Keratinocyte (primary cell): Measurements from ENCODE around the gene GALNT14. TPM values are rescaled to one million over a fixed set of nuclear protein-coding genes. Genes with fewer than 3 reads are reported as not detected.

Experiments used
- DNase-seq: peaks from one replicate; pipeline ENCODE4 v3.0.0-alpha.2; 2011; ENCODE audit warnings: low read depth, missing footprints, low spot score
- FAIRE-seq: peaks from 2 replicates; lab custom pipeline; 2011; peaks lifted over from hg19 to GRCh38; lab: Jason Lieb, UNC
- H2AFZ ChIP-seq: 2 replicates; pipeline ENCODE4 v1.6.0; 2012; ENCODE audit warnings: low read length, control low read depth, inconsistent platforms; ENCODE audit not compliant: control insufficient read depth
- H3K27ac ChIP-seq: 2 replicates; pipeline ENCODE4 v1.5.1; 2011; ENCODE audit warnings: low read length; ENCODE audit not compliant: control insufficient read depth, insufficient read depth
- H3K27me3 ChIP-seq: 3 replicates; pipeline ENCODE4 v1.6.0; 2011; ENCODE audit warnings: low read length; ENCODE audit not compliant: control insufficient read depth, insufficient read depth; ENCODE audit errors: extremely low read depth
- H3K36me3 ChIP-seq, 2 experiments: 2 replicates in 1 of 2; 3 replicates in 1 of 2; pipeline ENCODE4 v1.5.1; 2011; ENCODE audit warnings: low read length in 2 of 2, mild to moderate bottlenecking in 1 of 2; ENCODE audit not compliant: control insufficient read depth in 2 of 2, insufficient read depth in 2 of 2; ENCODE audit errors: extremely low read depth in 1 of 2
- H3K4me1 ChIP-seq: 3 replicates; pipeline ENCODE4 v1.5.1; 2011; ENCODE audit warnings: low read length; ENCODE audit not compliant: control insufficient read depth, insufficient read depth; ENCODE audit errors: extremely low read depth
- H3K4me2 ChIP-seq: 3 replicates; pipeline ENCODE4 v1.6.0; 2011; ENCODE audit warnings: low read depth, low read length; ENCODE audit not compliant: control insufficient read depth, insufficient read depth; ENCODE audit errors: extremely low read depth
- H3K4me3 ChIP-seq, 3 experiments: fragments of 200-600 bp in 1 of 3; sonication (generic) in 1 of 3; 2 replicates in 2 of 3; 3 replicates in 1 of 3; pipeline ENCODE4 v1.5.1; 2011 to 2016; ENCODE audit warnings: low read length in 3 of 3, mild to moderate bottlenecking in 3 of 3, control low read depth in 2 of 3, inconsistent platforms in 1 of 3, low read depth in 1 of 3, mixed read lengths in 1 of 3, mixed run types in 1 of 3, moderate library complexity in 1 of 3; ENCODE audit not compliant: control insufficient read depth in 2 of 3, insufficient read depth in 2 of 3; ENCODE audit errors: extremely low read depth in 1 of 3
- H3K79me2 ChIP-seq: 2 replicates; pipeline ENCODE4 v1.6.0; 2012; ENCODE audit warnings: low read length; ENCODE audit not compliant: control insufficient read depth, insufficient read depth
- H3K9ac ChIP-seq: 3 replicates; pipeline ENCODE4 v1.6.0; 2011; ENCODE audit warnings: low read length; ENCODE audit not compliant: control insufficient read depth, insufficient read depth; ENCODE audit errors: extremely low read depth
- H3K9me1 ChIP-seq: 3 replicates; pipeline ENCODE4 v1.6.0; 2011; ENCODE audit warnings: low read length; ENCODE audit not compliant: control insufficient read depth, insufficient read depth; ENCODE audit errors: extremely low read depth
- H3K9me3 ChIP-seq: 2 replicates; pipeline ENCODE4 v1.5.1; 2012; ENCODE audit warnings: low read depth, low read length; ENCODE audit not compliant: control insufficient read depth
- H4K20me1 ChIP-seq: 3 replicates; pipeline ENCODE4 v1.6.0; 2011; ENCODE audit warnings: low read length; ENCODE audit not compliant: control insufficient read depth, insufficient read depth; ENCODE audit errors: extremely low read depth
- CTCF ChIP-seq, 3 experiments: IDR thresholded peaks in 1 of 3; conservative IDR thresholded peaks in 1 of 3; optimal IDR thresholded peaks in 1 of 3; 2 replicates in 2 of 3; 3 replicates in 1 of 3; pipeline versions ENCODE3 to v1.5.1; 2011; ENCODE audit warnings: low read length in 3 of 3, mild to moderate bottlenecking in 3 of 3, moderate library complexity in 2 of 3, control low read depth in 1 of 3, inconsistent platforms in 1 of 3; ENCODE audit not compliant: insufficient read depth in 2 of 3; ENCODE audit errors: extremely low read depth in 1 of 3
- EZH2 ChIP-seq: IDR thresholded peaks from one replicate; pipeline ENCODE4 v1.6.1; 2012; ENCODE audit warnings: inconsistent platforms, mild to moderate bottlenecking, low read length, moderate library complexity
- dilution Hi-C: fragments of 300-500 bp; cut with MboI; formaldehyde crosslinking; loops from one replicate; pipeline ENCODE4 v1.7.0; 2020; ENCODE audit warnings: low sequenced_read_pairs; ENCODE audit not compliant: extremely low pct_ligation_motif_present
- polyA plus RNA-seq, 5 experiments: library from polyadenylated mRNA; depleted of rRNA in 3 of 5; stranded (reverse) in 3 of 5; stranded (forward) in 1 of 5; unstranded in 1 of 5; fragments of >200 nt; gene quantifications; 1 replicate in 1 of 5; 2 replicates in 3 of 5; 3 replicates in 1 of 5; pipeline versions ENCODE4 v1.2.1 to v1.2.3, GENCODE V29; 2011 to 2012; ENCODE audit warnings: missing spikeins in 2 of 5, low read depth in 1 of 5, low replicate concordance in 1 of 5

GALNT14 gene
- polyA plus RNA-seq, 1 donor (not counting 4 experiments of a cell fraction or from before 2014, with no cell fraction given) = 27.4 TPM

GRCh38 chr2:30964334-30965005 is 173.8 kb downstream of the GALNT14 start:
- H3K4me2 ChIP-seq = no peak overlapping the region
- H4K20me1 ChIP-seq = no peaks in the 10 kb centered on the region
- no peak overlapping the region for H3K27ac ChIP-seq
- H3K9me3 ChIP-seq = no peaks in the 10 kb centered on the region
- H3K36me3 ChIP-seq = no peaks in the 10 kb centered on the region
- no peak for TF ChIP-seq CTCF (optimal IDR thresholded peaks at IDR 0.05 in 1 of 3, IDR thresholded peaks at IDR 0.05 in 1 of 3, conservative IDR thresholded peaks at IDR 0.05 in 1 of 3; ENCODE audit: extremely low read depth in 1 of 3, insufficient read depth in 2 of 3, low read length in 3 of 3)
- TF ChIP-seq EZH2 = no peak
- no peak overlapping the region for H3K4me3 ChIP-seq
- H2AFZ ChIP-seq = no peak overlapping the region
- H3K4me1 ChIP-seq = no peaks in the 10 kb centered on the region
- dilution Hi-C loops = no loop called here
- H3K9ac ChIP-seq = no peak overlapping the region
- no peak for DNase-seq
- no peaks in the 10 kb centered on the region for H3K27me3 ChIP-seq
- H3K9me1 ChIP-seq = no peaks in the 10 kb centered on the region
- FAIRE-seq = no peak
- no peaks in the 10 kb centered on the region for H3K79me2 ChIP-seq

DNA sequence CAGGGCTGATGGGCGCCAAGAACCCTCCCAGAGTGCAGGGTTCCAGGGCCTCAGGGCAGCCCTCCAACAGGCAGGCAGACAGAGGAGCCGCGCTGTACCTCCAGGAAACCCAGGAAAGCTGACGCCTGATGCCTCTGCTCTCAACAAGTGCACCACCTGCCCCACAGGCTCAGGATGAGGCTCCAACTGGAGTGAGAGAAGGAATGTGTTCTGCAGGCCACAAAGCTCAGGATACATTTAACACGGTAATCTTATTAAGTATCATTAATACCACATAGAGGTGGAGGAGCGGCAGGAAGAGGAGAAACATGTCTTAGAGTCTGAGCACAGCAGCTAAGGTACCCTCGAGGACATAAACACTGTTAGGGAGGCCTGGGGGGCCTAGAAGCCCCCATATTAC is 175.1 kb downstream of the GALNT14 start:
- dilution Hi-C loops = no loop called here
- Histone ChIP-seq H3K27ac (no peak overlapping the region), H3K9ac (no peak overlapping the region), H3K9me1 (no peaks in the 10 kb centered on the region), H3K4me1 (no peaks in the 10 kb centered on the region), H3K27me3 (no peaks in the 10 kb centered on the region), H2AFZ (no peak overlapping the region), H4K20me1 (no peaks in the 10 kb centered on the region), H3K4me3 (no peak overlapping the region), H3K36me3 (peaks cover 0 to 3% of the 10 kb centered on the region in 2 experiments), H3K79me2 (no peaks in the 10 kb centered on the region), H3K4me2 (no peak overlapping the region), H3K9me3 (no peaks in the 10 kb centered on the region)
- DNase-seq (no peak), FAIRE-seq (no peak)
- TF ChIP-seq CTCF (optimal IDR thresholded peaks at IDR 0.05 in 1 of 3, IDR thresholded peaks at IDR 0.05 in 1 of 3, conservative IDR thresholded peaks at IDR 0.05 in 1 of 3; ENCODE audit: extremely low read depth in 1 of 3, insufficient read depth in 2 of 3, low read length in 3 of 3) = no peak
- no peak for TF ChIP-seq EZH2
